HG03066 (cell line): ENCODE measurements around the gene HOXB9.

Experiments used
- ATAC-seq: cut with Tn5 transposase; IDR thresholded peaks from one replicate; pipeline ENCODE4 v1.9.1; 2021; ENCODE audit warnings: low read depth; ENCODE audit not compliant: unreplicated experiment

The HOXB9 gene

GRCh38 chr17:48639982-48640857 lies 14.1 kb upstream of the HOXB9 start:
- ATAC-seq: no peak

DNA sequence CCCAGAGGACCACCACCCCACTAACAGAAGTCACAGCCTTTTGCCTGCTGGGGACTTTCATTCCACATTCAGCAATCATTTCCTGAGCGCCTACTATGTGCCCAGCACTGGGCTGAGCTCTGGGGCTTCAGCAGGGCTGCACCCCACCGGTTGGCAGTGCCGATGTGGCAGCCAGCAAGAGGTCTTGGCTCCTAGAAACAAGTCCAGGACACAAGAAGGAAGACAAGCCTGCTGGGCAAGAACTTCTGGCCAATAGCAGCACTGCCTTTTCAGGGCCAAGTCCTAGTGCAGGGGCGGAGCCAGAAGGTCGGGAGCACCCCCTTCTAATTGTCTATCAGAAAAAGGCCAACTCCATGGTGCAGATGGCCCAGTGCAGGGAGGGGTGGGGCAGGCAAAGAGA lies 13.0 kb upstream of the HOXB9 start:
- ATAC-seq: no peak

DNA sequence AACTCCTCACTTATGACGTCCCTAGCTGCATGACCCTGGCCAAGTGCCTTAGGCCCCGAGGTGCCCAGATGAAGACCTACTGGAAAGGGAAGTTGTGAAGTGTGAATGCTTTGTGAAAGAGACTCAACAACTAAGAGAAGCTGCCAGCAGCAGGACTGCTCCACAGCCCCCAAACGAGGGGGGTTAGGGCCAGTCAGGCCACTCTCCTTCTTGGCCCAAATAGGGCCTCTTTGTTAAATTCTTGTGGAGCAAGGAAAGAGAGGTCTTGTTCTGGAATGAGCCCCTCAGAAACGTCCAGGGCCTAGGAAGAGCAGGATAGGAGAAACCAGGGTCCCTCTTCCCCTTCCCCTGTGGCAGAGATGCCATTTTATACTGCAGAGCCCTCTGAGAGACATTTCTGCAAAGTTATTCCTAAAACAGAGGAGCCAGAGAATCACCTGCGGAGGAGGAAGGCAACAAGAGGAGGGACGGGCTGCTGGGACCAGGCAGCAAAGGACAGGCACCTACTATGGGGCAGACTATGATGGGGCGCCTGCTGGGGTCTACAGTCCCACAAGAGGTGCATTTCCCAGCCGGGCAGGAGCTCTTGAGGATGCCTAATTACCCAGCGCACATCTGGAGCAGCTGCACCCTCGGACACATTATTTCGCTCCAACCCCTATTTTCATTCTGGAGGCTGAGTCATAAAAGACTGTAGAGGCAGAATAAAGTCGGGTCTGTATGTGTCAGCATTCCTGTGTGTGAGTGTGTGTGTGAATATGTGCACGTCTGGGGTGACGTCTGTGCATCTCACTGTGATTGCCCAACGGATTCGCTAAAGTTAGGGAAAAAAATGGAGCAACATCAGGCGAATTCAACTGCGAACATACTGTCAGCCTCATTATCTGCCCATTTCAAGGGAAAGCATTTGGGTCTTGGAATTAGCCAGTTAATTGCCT lies 11.4 kb upstream of the HOXB9 start:
- ATAC-seq: no peak

DNA sequence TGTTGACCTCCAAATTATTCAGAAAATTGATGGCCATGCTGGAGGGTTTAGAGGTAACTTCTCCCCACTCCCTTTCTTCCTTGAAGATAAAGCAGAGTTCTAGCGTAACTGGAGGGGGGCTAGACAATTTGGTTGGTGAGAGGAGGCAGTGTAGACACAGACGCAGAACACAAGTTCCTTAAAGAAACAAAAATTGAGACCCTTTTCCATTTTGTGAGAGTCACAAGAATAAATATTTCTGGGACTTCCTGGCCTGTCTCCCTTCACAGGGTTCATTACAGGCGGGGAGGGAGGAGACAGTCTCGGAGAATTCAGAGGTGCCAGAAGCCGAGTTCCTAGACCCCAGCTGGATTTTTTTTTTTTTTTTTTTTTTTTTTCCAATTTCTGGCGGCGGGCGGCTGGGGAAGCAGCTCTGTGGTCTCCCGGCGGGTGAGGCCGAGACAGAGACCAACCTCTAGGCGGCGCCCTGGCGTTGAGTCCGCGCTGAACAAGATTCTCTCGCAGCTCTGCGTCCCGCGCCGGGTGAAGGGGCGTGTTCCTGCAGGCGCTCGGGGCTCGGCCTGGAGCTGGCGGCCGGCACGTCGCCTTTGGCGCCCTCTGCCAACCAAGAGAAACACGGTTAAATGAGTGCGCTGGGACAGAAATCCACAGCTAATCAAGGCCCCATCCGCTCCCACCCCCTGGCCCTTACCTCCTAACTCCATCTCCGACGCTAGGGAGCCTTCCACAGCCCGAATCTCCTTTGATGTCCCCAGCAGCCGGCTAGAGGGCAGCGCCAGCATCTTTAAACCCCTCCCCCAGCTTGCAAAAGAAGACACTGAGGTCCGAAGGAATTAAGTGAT lies 10.2 kb upstream of the HOXB9 start:
- ATAC-seq: no peak

- no peak for ATAC-seq
Measured at GRCh38 chr17:48634493-48635208, 8.5 kb upstream of the HOXB9 start.

DNA sequence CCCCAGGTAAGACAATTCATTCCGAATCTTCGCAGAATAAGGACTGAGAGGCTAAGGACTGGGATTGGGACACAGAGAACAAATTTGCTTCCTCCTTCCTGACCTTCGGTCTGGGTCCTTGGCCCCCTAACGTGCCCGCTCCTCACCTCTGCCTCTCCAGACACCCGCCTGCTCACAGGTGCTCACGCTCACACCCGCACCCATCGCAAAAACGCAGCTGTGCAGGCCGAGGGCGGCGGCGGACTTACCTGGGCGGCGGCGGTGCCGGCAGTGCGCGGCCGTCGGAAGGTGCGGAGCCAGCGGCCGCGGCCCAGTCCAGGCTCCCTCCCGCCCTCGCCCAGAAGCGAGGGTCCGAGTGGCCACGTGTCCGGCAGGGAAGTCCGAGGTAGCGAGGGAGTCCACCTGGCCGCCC lies 7.1 kb upstream of the HOXB9 start:
- ATAC-seq: no peak

DNA sequence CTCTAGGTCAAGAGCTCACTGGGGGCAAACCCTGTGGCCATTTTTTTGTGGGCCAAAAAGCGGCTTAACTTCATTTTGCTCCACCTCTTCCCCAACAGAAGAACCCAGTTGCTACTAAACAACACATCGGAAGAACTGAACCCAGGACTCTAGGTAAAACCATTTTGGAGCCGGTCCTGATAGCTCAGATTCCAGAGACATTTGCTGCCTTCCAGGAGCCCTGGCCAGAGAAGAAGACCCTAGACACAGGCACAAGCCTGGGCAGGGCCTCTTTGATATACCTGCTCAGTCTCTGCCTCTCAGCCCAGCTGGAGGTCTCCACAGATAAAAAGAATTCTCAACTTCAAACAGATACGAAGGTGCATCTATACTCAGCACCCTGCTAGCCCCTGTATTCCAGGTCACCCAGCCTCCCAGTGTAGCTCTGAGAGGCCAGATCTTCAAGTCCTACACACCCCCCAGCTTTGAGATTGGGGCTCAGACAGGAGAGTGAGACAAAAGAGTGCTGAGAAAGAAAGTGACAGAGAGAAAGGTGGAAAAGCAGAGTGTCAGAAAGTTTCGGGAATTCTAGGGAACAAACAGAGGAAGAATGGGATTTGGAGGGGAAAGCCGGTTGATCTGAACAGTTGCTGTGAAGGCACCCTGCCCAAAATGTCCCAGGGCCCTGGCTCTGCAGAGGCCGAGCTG lies 6.6 kb upstream of the HOXB9 start:
- ATAC-seq: no peak

DNA sequence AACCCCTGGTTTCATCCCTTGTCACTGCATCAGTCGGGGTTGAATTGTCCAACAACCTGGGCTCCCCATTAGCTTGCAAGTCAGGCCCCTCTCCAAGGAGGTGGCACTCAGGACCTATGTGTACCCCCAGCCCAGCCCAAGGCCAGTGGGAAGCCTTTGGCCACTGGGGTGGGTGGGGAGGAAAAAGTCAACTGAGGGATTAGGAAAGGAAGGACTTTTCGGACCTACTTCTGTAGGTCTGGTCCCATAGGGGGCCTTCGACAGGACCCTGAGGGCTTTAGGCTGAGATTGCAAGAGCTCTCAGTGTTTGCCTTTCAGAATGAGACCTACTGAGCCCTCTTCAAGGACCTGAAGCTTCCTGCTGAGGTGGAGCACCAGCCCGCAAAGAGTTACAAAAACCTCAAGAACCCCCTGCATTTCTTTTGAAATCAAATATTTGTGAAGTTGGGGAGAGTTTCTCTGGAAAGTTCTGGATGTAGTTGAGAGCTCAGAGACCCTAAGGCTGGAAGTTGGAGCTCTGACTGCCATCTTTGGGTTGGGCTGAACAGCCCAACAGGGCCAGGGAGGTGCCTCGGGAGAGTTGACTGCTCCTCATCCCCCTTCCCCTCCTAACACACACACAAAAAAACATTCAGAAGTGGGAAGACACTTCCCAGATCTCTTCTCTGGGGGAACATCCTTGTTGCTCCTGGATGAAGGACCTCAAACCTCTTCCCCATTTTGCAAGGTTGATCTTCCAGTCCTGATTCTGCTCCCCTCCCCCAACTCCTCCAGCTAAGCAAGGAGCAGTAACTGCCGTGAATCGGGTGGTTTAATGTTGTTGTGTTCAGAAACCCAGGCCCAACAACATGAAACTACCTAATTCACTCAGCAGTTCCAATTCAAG lies 5.8 kb upstream of the HOXB9 start:
- ATAC-seq: no peak

DNA sequence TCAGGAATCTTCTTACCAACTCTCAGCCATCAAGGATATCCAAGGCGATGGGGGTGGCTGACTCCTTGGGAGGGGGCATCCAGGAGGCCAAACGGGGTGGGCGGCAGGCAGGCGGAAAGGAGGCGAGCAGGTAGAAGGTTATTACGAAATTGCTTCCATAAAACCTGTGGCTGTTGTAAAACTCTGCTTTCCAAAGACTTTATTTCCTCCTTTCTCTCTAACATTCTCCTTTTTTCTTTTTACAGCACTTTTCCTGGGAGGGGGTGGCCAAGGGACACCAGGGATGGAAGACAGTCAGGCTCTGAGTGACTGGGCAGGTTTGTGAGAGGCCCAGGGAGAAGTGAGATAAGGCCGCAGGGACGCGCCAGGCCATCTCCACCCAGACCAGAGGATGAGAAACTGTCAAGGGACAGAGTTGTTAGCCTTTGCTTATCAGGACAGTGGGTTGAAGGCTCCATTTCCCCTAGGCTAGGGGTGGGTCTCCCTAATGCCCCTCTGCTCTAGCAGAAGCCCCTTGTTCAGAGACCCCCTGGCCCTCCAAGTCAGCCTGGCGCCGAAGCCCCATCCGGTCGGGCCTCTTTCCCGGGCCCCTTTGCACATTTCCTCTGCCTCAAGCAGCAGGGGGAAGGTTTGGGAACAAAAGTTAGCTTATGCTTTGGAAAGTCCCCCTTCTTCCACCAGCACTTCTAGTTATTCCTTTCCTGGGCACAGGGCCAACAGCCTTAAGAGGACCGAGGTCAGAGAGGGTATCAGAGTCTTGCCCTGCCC lies 5.0 kb upstream of the HOXB9 start:
- ATAC-seq: no peak

GRCh38 chr17:48630009-48630924 lies 4.1 kb upstream of the HOXB9 start:
- ATAC-seq: no peak

DNA sequence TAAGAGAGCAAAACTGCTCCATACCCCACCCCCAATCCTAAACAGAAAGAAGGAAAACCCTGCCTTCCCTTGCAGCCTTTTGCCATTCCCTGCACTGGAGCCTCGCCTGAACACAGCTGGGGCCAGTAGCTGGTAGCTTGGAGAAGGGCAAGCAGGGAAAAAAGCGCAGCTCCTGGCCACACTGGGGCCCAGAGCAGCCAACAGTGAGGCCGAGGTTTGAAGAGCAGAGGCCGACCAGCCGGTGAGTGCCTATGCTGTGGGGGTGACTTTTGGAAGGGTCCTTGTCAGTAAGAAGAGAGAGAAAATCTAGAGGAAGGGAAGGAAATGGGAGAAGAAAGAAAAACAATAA lies 3.2 kb upstream of the HOXB9 start:
- ATAC-seq: no peak

DNA sequence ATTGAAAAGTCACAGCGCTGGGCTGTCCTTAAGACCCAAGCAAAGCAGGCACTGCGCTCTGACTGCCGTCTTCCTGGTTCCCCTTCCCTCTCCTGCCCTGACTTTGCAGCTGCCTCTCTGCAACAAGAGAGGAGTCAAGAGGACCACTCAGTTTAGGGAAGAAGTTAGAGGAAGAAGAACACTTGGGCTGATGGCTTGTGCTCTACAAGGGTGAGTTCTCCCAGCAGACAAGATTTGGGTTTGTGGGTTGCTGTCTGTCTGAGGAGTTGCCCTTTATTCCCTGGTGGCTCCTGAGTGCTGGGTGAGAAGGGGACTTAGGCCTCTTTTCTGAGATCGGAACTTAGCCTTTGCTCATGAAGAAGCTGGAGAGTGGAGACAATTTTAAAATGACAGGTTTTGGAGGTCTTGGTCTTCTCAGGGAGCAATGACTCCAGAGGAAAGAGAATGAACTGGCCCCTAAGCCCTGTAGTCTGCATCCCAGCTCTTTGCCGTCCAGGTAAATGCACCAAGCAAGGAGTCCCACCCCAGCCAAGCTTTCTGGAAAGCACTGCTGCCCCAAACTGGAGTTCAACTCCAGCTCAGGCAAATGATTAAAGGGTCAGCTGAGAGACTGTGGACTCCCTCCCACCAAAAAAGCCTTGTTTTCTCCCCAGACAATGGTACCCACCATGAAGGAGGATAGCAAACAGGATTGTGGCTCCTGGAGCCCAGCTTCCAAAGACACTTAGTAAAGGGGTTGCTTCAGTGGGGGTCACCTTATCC lies 2.7 kb upstream of the HOXB9 start:
- no peak for ATAC-seq

GRCh38 chr17:48627623-48628521 lies 1.7 kb upstream of the HOXB9 start:
- ATAC-seq: no peak

- ATAC-seq: no peak
Measured at GRCh38 chr17:48627118-48627597, 1.0 kb upstream of the HOXB9 start.
